IPS DF 19.7 (cell line): ENCODE measurements around the gene MYO10.

Experiments used
- DNase-seq: peaks from one replicate; pipeline ENCODE4 v3.0.0-alpha.2; 2013; ENCODE audit warnings: low read depth, low spot score

The MYO10 gene

DNA sequence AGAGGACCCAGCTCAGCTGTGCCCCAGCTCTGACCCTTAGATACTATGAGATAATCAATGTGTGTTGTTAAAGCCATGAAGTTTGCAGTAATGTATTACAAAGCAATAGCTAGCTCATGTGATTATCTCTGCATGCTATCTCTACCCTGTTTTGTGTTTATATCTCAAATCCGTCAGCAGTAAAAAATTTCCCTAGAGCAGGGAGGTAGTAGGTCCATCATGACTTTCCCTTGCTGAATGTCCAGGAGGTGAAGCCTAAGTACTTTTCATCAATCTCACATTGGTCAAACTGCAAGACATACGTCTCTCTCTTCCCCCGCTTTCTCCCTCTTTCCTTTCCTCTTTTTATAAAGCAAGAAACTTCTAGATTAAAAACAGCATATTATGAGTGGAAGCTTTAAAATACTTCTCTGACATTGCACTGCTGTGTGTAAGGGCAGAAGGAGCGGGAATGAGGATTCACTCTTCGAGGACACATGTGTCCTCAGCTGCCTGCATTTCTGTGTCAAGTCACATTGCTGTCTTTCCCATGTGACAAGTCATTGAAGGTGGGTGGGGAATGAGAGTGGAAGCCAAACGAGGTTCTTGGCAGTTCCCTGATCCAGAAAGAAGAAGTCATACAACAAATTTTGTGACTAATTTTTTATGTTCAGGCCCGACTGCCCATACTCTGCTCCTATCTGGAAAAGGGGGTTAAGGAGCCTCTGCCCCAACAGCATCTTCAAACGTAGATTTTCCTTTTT, 226.2 kb downstream of the MYO10 start:
- DNase-seq = no peak

DNA sequence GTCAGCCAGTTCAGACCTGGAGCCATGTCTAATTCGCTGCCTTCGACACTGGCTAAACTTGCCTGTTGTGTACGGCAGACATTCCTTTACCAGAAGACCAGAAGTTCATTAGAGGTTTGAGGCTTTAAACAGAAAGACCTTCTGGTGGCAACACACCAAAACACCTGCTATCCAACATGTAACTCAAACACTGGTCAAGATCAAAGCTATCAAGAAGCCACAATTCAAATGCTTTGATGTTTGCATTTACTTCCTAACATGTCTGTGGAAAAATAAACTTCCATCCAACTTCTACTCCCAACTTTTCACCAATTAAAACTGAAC, 228.3 kb downstream of the MYO10 start:
- DNase-seq = no peak

DNA sequence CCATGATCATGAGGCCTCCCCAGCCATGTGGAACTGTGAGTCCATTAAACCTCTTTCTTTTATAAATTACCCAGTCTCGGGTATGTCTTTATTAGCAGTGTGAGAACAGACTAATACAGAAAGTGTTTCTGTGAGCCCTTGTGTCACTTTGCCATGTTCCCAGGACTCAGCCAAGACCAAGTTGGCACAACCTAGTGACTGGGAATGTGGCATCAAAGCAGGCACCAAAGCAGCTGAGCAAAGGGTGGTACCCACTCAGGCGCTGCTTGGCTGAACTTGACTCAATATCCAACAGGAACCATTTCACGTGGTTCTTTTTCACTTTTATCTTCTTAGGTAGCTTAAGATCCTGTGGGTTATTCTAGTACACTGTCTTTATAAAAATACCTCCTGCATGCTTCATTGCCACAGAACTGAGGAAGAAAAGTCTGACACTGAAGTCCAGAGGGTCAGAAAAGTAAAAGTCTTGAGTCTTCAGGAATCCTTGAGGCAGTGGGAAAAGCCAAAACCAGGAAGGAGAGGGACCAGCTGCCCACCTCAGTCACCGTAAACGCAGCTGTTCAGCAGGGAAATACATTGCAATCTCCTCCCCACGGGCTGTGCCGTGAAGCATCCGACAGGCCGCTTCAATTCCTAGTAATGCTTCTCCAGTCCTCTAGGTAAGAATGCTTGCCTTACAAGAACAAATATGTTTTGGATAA, 228.8 kb downstream of the MYO10 start:
- no peak for DNase-seq

DNA sequence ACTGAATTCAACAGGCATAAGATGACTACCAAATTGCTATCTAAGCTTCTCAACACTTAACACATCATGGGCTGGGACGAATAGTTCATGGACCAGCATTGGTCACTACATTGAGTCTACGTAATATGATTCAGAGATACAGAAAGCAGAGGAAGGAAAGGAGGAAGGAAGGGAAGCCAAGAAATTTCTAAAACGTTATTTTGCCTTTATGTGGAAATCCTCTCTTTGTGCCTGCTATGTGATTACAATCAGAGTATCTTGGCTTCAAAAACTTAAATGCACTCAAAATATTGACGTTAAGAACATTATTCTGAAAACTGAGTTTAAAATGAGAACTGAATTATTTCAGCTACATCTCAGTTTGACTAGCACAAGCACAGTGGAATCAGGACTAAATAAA, 231.1 kb downstream of the MYO10 start:
- DNase-seq = no peak

DNA sequence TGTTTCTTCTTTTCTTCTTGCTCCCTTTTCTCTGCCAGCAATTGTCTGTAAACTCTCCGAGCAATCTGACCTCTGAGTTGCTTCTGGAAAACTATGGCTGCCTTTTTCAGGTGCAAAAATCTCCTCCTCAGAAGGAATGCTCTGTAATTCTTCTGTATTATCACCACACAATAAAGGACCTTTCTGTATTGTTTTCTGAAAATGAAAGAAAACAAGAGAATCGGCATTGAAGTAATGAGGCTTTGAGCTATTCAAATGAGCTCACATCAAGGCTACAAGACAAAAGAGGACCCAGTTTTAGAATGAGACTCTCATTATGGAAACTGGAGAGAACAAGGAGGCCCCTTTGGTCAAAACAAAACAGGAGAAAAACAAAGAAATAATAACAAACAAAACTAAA, 233.1 kb downstream of the MYO10 start:
- no peak for DNase-seq

DNA sequence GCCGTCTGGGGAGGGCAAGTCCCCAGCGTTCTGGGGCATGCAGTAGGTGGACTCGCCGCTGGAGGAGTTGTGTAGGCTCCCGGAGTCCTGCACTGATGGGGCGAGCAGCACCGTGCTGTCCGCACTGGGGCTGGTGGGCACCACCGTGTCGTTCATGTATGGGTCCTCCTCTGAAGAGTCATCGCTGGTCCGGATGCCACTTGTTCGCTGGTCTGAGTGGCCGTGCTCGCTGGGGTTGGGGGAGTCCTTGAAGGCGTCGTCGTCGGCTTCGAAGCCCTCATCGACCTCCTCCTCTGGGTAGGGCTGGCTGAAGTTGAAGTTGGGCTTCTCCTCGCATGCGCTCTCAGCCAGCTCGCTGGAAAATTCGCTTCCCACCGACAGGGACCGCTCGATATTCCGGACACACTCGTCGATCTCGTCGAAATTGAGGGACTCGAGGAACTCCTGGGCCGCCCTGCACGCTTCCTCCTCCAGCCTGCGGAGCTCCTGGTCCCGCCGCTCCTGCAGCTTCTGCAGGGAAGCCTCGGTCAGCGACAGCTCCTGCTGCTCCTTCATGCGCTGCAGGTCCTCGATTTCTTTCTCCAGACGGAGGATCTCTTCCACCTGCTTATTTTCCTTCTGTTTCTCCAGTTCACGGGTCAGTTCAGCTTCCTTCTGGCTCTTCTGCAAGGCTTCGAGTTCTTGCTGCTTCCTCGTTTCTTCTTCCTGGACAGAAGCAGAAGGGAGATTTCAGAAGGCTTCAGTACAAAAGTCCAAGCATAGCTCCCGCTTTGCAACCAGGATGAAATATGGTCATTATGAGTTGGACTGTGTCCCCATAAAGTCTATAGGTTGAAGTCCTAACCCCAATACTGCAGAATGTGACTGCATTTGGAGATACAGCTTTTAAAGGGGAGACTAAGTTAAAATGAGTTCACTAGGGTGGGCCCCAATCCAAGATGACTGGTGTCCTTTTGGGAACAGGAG, 234.7 kb downstream of the MYO10 start:
- no peak for DNase-seq

DNA sequence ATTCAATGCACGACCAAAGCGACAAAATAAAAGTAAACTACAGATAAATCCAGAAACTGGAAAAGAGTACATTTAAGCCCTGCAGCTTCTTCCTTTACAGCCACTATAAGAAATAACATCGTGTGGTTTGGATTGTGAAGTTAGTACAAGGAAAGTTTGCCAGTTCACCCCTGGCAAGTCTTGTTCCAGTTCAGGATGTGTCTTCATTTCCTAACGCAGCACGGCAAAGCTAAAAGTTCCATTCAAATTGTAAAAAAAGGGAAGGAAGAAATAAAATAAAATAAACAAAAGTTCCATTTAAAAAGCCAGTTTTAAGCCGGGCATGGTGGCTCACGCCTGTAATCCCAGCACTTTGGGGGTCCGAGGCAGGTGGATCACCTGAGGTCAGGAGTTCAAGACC, 236.0 kb downstream of the MYO10 start:
- DNase-seq = no peak

DNA sequence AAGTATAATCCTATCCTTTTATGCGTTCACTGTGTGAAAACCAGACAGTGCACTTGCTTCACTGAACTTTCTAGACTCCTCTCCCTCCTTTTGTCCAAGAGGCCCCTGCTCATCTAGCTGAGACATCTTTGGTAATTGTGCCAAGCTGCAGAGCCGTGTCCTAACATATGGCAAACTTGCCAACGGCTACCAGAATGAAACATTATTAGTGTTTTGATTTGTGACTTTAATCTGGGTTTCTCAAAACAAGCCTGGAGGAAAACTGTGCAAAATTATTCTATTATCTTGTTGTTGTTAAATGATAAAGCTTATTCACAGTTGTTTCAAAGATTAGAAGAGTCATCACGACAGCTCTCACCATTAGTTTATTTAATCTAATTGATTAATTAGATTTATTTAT, 240.3 kb downstream of the MYO10 start:
- DNase-seq = no peak

DNA sequence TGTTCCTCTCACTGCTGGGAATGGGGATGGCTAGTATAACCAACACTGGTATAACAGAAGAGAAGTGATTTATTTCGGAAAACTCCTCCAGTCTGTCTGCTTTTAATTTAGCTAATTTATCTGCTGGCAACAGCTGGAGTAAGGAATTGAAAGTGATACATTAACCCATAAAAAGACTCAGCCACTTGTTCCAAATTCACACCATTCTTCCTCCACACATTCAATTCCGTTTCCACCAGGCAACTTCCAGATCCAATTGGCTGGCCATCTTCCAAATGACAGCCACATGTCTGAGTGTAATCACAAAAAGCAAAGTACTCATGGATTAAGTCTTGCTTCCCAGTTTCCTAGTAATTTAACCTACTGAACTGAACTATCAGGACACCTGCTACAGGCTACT, 242.2 kb downstream of the MYO10 start:
- no peak for DNase-seq

DNA sequence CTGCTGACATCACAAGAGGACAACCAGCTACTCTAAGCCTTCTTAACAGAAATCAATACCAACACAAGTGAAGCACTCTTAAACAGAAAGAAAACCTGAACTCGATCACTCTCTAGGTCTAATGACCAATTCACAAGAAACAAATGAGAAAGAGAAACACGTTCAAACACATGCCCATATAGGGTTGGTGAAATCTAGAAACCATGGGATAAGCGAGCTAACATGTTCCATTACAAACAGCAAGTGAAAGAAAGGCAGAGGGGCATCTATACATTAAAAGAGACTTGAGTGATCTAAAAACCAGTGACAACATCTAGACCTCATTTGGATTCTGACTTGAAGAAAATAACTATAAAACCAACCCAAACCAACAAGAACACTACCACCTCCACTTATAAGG, 244.4 kb downstream of the MYO10 start:
- DNase-seq = no peak

DNA sequence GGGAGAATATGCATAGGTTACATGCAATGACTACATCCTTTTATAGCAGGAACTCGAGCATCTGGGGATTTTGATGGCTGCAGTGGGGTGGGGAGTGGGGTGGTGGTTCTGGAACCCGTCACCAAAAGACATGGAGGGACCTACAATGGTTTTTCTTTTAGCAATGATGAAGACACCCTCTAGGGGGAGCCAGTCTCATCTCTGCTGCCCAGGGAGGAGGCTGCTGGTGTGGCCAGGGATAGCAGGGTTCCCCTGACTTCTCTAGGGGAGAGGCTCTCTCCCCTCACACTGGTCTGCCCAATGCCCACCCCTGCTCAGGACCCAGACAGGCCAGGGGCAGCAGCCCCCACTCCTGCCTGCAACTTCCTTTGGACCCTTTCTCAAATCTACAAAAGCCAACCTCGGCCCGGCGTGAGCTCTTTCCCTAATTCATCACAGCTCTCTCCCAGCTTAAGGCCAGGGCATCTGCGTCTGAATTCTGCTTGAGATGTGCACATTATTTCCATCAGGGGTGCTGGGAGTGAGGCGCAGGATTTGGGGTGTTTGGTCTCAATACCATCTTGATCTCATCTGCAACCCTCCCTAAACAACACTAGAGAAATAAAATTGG, 245.7 kb downstream of the MYO10 start:
- no peak for DNase-seq

DNA sequence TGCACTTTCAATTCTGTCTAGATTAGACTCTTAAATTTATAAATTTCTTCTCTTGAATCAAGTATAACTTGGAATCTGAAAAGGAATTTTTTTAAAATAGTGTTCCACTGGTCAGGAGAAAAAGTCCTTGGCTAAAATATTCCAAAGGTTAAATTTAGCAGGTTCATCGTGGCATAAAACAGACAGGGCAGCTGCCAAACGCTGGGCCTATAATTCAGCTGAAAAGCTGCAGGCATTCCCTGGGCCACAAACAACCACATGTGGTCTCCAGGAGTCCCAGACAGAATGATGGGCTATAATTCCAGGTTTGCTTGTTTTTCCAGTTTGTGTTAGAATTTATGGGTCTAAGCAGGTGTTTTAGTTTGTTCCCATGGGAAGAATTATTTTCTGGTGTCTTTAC, 248.2 kb downstream of the MYO10 start:
- DNase-seq = no peak

DNA sequence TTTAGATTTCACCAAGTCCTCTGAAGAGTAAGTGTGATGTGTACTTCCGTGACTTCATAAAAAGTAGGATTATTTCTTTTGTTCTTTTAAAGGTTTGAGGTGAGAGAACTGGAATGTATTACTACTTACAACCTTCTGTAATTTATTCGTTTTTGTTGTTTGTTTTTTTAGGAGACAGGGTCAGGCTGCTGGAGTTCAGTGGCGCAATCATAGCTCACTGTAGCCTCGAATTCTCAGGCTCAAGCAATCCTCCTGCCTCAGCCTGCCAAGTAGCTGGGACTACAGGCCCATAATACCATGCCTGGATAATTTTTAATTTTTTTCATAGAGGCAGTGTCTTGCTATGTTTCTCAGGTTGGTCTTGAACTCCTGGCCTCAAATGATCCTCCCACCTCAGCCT, 251.0 kb downstream of the MYO10 start:
- no peak for DNase-seq

DNA sequence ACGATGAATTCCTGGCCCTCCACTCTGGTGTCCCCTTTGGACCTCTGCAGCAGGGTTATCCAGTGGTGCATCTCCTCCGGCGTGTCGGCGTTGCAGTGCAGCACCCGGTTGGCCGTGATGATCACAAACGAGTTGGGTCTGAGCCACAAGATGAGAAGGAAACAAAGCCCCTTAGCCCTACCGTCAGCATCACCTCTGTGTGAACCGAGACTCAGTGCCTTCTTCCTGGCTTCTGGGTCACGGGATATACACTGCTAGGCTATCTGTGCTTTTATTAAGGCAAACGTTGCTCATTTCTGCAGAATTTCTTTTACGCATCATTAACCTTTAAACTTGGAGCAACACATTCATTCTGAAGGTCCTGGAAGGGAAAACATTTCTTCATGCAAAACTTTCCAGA, 254.2 kb downstream of the MYO10 start:
- no peak for DNase-seq

DNA sequence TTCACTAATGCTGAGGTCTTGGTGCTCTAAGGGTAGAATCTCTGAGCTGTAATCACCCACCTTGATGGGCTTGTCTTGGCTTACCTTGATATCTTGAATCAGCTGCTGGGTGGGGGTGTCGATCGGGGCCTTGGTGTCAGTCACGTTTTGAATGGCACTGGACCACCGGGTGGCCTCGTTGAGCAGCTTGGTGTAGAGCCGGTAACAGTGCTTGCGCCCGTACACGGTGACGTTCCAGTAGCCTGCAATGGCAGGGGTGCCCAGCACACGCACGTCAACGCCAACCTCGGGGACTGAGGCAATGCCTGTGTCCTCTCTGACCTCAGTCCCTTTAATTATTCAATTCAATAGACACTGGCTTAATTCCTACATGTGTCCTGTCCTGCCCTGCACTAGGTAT, 256.2 kb downstream of the MYO10 start:
- DNase-seq = no peak

DNA sequence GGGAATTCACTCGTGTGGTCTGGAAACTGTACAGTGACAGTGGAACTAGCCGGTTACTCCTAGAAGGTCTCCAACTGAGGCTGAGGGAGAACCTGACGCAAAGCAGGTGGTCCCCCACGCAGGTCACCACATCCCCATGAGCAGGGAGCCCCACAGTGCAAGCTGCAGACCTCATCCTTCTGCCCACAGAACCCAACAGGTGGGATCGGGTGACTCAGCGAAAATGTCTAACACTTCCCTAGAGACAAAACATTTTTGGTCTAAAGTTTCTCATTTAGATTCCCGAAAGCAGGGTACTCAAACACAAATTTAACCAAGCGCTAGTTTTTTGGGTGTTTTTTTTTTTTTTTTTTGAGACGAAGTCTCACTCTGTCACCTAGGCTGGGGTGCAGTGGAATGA, 256.9 kb downstream of the MYO10 start:
- DNase-seq = no peak

DNA sequence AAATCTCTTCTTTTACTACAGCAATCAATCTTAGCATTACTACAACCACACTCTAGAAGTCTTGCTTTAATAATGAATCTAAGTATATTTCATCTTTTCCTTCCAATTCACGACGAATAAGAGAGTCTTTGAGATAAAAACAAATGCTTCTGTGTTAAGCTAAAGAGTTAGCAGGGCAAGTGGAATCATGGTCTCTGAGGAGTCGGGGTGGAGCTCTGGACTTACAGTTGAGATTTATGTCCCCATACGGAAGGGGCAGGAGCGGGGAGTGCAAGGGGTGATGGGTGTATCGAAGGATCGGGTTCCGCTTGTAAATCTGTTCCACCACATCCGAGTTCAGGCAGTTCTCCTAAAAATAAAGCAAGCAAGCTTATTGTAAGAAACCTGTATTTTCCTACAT, 260.3 kb downstream of the MYO10 start:
- no peak for DNase-seq

DNA sequence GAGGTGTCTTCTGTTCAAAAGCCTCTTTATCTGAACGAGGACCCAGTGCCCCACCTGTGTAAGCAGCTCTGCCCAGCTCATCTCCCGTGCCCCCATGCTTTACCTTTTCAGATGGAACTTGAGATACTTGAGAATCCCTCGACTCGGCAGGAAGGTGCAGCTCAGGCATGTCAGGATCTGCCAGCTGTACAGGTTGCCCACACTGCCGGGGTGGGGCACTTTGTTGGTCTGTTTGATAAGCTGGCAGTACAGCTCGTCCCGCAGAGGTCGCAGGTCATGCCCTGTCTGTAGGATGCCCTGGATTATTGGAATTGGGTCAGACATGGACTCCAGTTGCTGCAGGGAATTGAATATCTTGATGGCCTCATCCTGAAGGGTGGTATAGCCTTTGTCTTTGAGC, 261.3 kb downstream of the MYO10 start:
- DNase-seq = no peak

DNA sequence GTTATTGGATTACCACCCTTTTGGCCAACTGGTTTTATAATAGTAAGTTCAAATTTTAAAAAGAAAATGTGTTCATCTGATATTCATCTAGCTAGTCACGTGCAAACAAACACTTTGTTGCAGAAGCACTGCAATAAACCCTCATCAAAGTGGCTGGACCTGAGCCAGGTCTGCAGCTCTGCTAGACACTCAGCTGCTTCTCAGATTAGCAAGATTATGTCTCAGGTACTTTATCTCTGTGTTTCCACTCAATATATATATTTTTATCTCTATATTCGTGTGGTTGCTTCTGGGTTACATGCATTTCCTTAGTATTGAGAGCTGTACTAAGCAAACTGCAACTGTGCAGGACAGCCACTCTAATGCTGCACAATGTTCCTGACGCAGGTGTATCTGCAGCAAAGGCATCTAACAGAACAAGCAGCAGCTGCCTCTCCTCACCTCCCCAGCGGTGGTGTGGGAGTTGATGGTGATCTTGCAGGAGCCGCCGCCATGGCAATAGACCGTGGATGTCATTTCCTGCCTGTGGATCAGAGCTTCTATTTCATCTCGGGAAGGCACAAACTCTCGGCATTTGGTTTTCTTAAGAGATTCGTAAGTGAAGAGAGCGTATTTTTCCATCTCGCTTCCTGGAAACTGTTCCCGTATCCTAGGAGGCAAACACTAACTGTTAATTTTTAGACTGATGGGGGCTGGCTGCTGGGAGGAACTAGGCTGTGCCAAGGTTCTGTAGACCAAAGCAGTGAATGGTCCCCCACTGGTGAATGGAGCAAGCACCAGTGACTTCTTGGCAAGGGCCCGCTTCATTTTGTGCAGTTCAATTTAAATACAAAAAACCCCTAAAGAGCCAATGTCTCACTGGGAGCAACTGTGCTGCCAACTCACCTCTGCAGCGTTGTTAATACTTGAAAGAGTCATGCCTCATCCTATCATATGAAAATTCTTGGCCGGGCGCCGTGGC, 262.6 kb downstream of the MYO10 start:
- DNase-seq = no peak

DNA sequence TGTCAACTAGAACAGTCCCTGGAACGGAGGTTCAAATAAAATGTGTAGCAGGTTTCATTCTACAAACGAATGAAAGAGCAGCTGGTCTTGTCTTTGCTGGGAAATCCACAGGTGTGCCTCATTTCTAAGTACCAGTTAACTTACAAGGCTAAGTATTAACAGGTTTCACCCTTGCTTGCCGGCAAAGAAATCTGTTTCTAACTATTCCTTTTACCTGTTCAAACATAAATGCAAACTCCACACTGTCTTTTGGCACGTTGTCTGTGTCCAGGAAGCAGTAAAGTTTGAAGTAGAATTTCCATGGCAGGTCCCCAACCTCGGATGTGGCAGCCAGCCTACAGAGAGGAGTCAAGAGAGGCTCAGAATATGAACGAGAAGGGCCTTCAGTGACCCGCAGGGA, 264.9 kb downstream of the MYO10 start:
- no peak for DNase-seq

DNA sequence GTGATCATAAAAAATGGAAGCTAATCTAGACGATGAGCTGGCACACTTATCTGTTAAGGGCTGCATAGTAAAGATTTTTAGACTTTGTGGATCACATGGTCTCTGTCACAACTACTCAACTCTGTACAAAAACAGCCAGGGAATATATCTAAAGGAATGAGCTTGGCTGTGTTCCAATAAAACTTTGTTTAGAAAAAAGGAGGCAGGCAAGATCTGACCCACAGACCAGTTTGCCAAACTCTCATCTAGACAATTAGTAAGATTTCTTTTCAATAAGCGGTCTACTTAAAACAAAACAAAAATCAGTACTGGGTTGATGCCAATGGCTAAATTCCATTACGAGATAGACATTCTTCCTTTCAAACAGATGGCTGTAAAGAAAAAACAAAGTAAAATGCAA, 266.3 kb downstream of the MYO10 start:
- DNase-seq = no peak
